Measurements from ENCODE around the gene PXMP4.

The PXMP4 gene

DNA sequence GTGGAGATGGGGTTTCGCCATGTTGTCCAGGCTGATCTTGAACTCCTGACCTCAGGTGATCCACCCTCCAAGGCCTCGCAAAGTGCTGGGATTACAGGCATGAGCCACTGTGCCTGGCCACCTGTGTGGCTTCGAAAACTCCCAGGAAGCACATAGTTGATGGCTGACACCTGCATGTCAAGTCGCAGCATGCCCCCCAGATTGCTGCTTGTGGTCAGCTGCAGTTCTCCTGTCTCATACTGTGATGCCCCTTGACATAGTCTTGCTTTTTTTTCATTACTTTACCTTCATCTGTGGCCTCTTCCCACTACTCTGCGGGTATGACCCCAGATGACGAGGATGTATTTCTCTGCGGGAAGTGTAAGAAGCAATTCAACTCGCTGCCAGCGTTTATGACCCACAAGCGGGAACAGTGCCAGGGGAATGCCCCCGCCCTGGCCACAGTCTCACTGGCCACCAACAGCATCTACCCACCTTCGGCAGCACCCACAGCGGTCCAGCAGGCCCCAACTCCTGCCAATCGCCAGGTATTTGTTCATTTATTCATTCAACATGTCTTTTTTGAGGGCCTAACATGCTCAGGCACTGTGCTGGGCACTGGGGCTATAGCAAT is 24.8 kb upstream of the PXMP4 start:
- TF ChIP-seq EP300 (IDR thresholded peaks at IDR 0.05; ENCODE audit: borderline replicate concordance) (no peak), ZBTB7A (IDR thresholded peaks at IDR 0.05; ENCODE audit: low read depth) (no peak), TAF1 (IDR thresholded peaks at IDR 0.05; ENCODE audit: low read depth) (no peak), TEAD4 (IDR thresholded peaks at IDR 0.05) (no peak)

DNA sequence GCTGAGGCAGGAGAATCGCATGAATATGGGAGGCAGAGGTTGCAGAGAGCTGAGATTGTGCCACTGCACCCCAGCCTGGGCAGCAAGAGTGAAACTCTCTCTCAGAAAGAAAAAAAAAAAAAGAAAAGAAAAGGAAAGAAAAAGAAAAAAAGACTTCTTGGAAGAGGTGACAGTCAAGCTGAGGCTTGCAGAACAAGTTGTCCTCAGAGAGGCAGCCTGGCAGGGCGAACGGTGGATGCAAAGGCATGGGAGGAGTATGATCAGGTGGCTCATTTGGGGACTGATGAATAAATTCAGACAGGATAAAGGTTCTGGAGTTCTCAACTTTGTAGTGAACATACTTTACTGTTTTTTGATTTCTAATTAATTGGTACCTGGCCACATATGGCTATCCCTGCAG is 24.1 kb upstream of the PXMP4 start:
- no peak for TF ChIP-seq EP300 (IDR thresholded peaks at IDR 0.05; ENCODE audit: borderline replicate concordance)
- TF ChIP-seq ZBTB7A (IDR thresholded peaks at IDR 0.05; ENCODE audit: low read depth) = no peak
- no peak for TF ChIP-seq TEAD4 (IDR thresholded peaks at IDR 0.05)
- no peak for TF ChIP-seq RAD21 (IDR thresholded peaks at IDR 0.05; ENCODE audit: low read depth)
- TF ChIP-seq USF1 (IDR thresholded peaks at IDR 0.05) = no peak
- TF ChIP-seq CEBPB (IDR thresholded peaks at IDR 0.05) = no peak
- TF ChIP-seq TAF1 (IDR thresholded peaks at IDR 0.05; ENCODE audit: low read depth) = no peak

GRCh38 chr20:33740189-33740588 is 20.1 kb upstream of the PXMP4 start:
- TF ChIP-seq RAD21 (IDR thresholded peaks at IDR 0.05; ENCODE audit: low read depth) = no peak
- TF ChIP-seq FOXM1 (IDR thresholded peaks at IDR 0.05; ENCODE audit: borderline replicate concordance, low read depth) = no peak
- TF ChIP-seq TAF1 (IDR thresholded peaks at IDR 0.05; ENCODE audit: low read depth) = no peak
- TF ChIP-seq TEAD4 (IDR thresholded peaks at IDR 0.05) = no peak
- TF ChIP-seq, protein P1, sequence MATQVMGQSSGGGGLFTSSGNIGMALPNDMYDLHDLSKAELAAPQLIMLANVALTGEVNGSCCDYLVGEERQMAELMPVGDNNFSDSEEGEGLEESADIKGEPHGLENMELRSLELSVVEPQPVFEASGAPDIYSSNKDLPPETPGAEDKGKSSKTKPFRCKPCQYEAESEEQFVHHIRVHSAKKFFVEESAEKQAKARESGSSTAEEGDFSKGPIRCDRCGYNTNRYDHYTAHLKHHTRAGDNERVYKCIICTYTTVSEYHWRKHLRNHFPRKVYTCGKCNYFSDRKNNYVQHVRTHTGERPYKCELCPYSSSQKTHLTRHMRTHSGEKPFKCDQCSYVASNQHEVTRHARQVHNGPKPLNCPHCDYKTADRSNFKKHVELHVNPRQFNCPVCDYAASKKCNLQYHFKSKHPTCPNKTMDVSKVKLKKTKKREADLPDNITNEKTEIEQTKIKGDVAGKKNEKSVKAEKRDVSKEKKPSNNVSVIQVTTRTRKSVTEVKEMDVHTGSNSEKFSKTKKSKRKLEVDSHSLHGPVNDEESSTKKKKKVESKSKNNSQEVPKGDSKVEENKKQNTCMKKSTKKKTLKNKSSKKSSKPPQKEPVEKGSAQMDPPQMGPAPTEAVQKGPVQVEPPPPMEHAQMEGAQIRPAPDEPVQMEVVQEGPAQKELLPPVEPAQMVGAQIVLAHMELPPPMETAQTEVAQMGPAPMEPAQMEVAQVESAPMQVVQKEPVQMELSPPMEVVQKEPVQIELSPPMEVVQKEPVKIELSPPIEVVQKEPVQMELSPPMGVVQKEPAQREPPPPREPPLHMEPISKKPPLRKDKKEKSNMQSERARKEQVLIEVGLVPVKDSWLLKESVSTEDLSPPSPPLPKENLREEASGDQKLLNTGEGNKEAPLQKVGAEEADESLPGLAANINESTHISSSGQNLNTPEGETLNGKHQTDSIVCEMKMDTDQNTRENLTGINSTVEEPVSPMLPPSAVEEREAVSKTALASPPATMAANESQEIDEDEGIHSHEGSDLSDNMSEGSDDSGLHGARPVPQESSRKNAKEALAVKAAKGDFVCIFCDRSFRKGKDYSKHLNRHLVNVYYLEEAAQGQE (IDR thresholded peaks at IDR 0.05; ENCODE audit: low read depth) = no peak
- no peak for TF ChIP-seq USF1 (IDR thresholded peaks at IDR 0.05)
- TF ChIP-seq CREB1 (IDR thresholded peaks at IDR 0.05; ENCODE audit: low read depth) = no peak
- no peak for TF ChIP-seq CEBPB (IDR thresholded peaks at IDR 0.05)
- TF ChIP-seq EP300 (IDR thresholded peaks at IDR 0.05; ENCODE audit: borderline replicate concordance) = no peak

GRCh38 chr20:33739493-33739892 is 19.4 kb upstream of the PXMP4 start:
- no peak for TF ChIP-seq TCF12 (IDR thresholded peaks at IDR 0.05; ENCODE audit: low read depth)
- TF ChIP-seq FOXM1 (IDR thresholded peaks at IDR 0.05; ENCODE audit: borderline replicate concordance, low read depth) = no peak
- no peak for TF ChIP-seq CEBPB (IDR thresholded peaks at IDR 0.05)
- TF ChIP-seq TAF1 (IDR thresholded peaks at IDR 0.05; ENCODE audit: low read depth) = no peak

DNA sequence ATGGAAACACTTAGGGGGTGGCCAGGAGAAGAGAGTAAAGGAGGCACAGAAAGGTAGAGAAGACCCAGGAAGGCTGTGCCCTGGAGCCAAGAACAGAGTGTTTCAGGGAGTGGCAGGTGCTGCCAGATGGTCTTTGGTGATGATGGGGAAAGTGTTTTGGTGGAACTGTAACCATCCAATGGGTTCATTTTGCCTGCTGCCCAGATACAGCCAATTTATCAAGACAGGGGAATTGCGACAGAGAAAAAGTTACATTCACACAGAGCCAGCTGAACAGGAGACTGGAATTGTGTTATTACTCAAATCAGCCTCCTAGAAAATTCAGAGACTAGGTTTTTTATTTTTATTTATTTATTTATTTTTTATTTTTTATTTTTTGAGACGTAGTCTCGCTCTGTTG is 16.9 kb upstream of the PXMP4 start:
- TF ChIP-seq TAF1 (IDR thresholded peaks at IDR 0.05; ENCODE audit: low read depth) (no peak), CEBPB (IDR thresholded peaks at IDR 0.05) (no peak), CREB1 (IDR thresholded peaks at IDR 0.05; ENCODE audit: low read depth) (no peak), FOXM1 (IDR thresholded peaks at IDR 0.05; ENCODE audit: borderline replicate concordance, low read depth) (no peak), NFIC (IDR thresholded peaks at IDR 0.05) (no peak), RAD21 (IDR thresholded peaks at IDR 0.05; ENCODE audit: low read depth) (no peak), TEAD4 (IDR thresholded peaks at IDR 0.05) (no peak), ZBTB7A (IDR thresholded peaks at IDR 0.05; ENCODE audit: low read depth) (no peak), USF1 (IDR thresholded peaks at IDR 0.05) (no peak), EP300 (IDR thresholded peaks at IDR 0.05; ENCODE audit: borderline replicate concordance) (no peak), YY1 (IDR thresholded peaks at IDR 0.05; ENCODE audit: low read depth) (no peak), EGR1 (IDR thresholded peaks at IDR 0.05) (no peak), TCF12 (IDR thresholded peaks at IDR 0.05; ENCODE audit: low read depth) (no peak)
- TF ChIP-seq, protein P2, sequence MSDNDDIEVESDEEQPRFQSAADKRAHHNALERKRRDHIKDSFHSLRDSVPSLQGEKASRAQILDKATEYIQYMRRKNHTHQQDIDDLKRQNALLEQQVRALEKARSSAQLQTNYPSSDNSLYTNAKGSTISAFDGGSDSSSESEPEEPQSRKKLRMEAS (IDR thresholded peaks at IDR 0.05) = no peak
- TF ChIP-seq, protein P1 (IDR thresholded peaks at IDR 0.05; ENCODE audit: low read depth) = no peak
